ENCODE results near the gene C15orf39. TPM values are rescaled to one million over a fixed set of nuclear protein-coding genes. Genes with fewer than 3 reads are reported as not detected.

C15orf39 gene
- total and polyA plus RNA-seq, 9 of the 15 experiments (the other 6 are each of a cell fraction or from before 2014, with no cell fraction given): 0.31 to 29.8 (median 4.4) TPM

GRCh38 chr15:75182187-75183131 is 19.2 kb upstream of the C15orf39 start (continued):
- TF ChIP-seq E4F1 (CRISPR knock-in tag; IDR thresholded peaks at IDR 0.05; ENCODE audit: borderline replicate concordance) (no peak), TAF1 (IDR thresholded peaks at IDR 0.05; ENCODE audit: control insufficient read depth, extremely low read depth, insufficient read depth, low read length, severe bottlenecking) (no peak), MIER1 (IDR thresholded peaks at IDR 0.05; ENCODE audit: low read depth) (no peak)

GRCh38 chr15:75185271-75186029 is 16.2 kb upstream of the C15orf39 start:
- WGBS (ENCODE audit: insufficient coverage, low coverage, missing lambda C conversion rate): 100% methylated on average over 2 of the region's 5 CpGs
- Histone ChIP-seq H3K9ac (ENCODE audit: insufficient read depth in 1 of 2, low read depth in 2 of 2, low read length in 2 of 2) (no peak overlapping the region; a peak in 1 of 4 replicates), H3K9me1 (ENCODE audit: control insufficient read depth, insufficient read depth, low read length) (no peaks in the 10 kb centered on the region), H3K27me3 (ENCODE audit: control insufficient read depth in 2 of 2, insufficient read depth in 2 of 2, low read length in 2 of 2) (no peaks in the 10 kb centered on the region), H3K4me1 (replicated peaks in 1 of 2; ENCODE audit: control insufficient read depth in 2 of 2, insufficient read depth in 2 of 2, low read length in 2 of 2) (peaks cover 8 to 9% of the 10 kb centered on the region in 2 experiments; a peak in 4 of 5 replicates), H3K9me3 (replicated peaks; ENCODE audit: control insufficient read depth, insufficient read depth, low read depth, low read length) (no peaks in the 10 kb centered on the region), H3K4me2 (ENCODE audit: insufficient read depth, low read length) (no peak overlapping the region), H2AFZ (ENCODE audit: low read depth, low read length) (no peak overlapping the region), H3K27ac (ENCODE audit: extremely low read depth, low read depth, low read length) (no peak overlapping the region), H3K36me3 (ENCODE audit: control insufficient read depth, insufficient read depth, low read length) (no peaks in the 10 kb centered on the region), H3K79me2 (ENCODE audit: control insufficient read depth, insufficient read depth, low read length) (no peaks in the 10 kb centered on the region), H3K4me3 (no peak overlapping the region), H4K20me1 (replicated peaks; ENCODE audit: control insufficient read depth, insufficient read depth, low read length) (no peaks in the 10 kb centered on the region)
- BruUV-seq (replicated peaks): no TSS peak
- intact Hi-C loops (cut with micrococcal nuclease) (no loop called here), in situ Hi-C loops (cut with MboI) (no loop called here)
- DNase-seq (ENCODE audit: extremely low read depth in 1 of 4, low spot score in 3 of 4) (peak in 1 of 4 experiments; percentile 45), ATAC-seq (no peak), FAIRE-seq (no peak)
- POLR2A ChIA-PET: interaction anchor here (0.6 kb wide), 1 partner anchor 12 kb away, joined by 3 read pairs; no protein-coding TSS in a partner anchor
- CTCF ChIA-PET (ENCODE audit: low intra/inter-chr PET ratio): no interaction called here
- TF ChIP-seq CBX2 (IDR thresholded peaks at IDR 0.05; ENCODE audit: insufficient read depth, low read length, poor library complexity, severe bottlenecking): no peak
- no peak for TF ChIP-seq TCF15 (CRISPR knock-in tag; IDR thresholded peaks at IDR 0.05)
- TF ChIP-seq ZNF655 (CRISPR knock-in tag; IDR thresholded peaks at IDR 0.05): no peak
- no peak for TF ChIP-seq HNRNPL (IDR thresholded peaks at IDR 0.05; ENCODE audit: low read depth, low read length)
- no peak for TF ChIP-seq DMBX1 (CRISPR knock-in tag; IDR thresholded peaks at IDR 0.05; ENCODE audit: borderline replicate concordance)
- no peak for TF ChIP-seq HMG20B (CRISPR knock-in tag; IDR thresholded peaks at IDR 0.05)
- TF ChIP-seq BRF2 (IDR thresholded peaks at IDR 0.05; ENCODE audit: borderline replicate concordance, insufficient read depth, insufficient read length): no peak
- no peak for TF ChIP-seq MAFG (tag; conservative IDR thresholded peaks at IDR 0.05)
